22Rv1 (cell line): ENCODE data around the gene BFAR.

ENCODE experiments used
- ZFX ChIP-seq: fragments of 450-650 bp; IDR thresholded peaks from 2 replicates; pipeline ENCODE4 v1.6.1; 2017; ENCODE audit warnings: antibody characterized with exemption, borderline replicate concordance
- TF ChIP-seq, protein P1 (sequence below): fragments of 450-650 bp; IDR thresholded peaks from 2 replicates; pipeline ENCODE4 v1.5.1; 2017; ENCODE audit warnings: mild to moderate bottlenecking

DNA sequence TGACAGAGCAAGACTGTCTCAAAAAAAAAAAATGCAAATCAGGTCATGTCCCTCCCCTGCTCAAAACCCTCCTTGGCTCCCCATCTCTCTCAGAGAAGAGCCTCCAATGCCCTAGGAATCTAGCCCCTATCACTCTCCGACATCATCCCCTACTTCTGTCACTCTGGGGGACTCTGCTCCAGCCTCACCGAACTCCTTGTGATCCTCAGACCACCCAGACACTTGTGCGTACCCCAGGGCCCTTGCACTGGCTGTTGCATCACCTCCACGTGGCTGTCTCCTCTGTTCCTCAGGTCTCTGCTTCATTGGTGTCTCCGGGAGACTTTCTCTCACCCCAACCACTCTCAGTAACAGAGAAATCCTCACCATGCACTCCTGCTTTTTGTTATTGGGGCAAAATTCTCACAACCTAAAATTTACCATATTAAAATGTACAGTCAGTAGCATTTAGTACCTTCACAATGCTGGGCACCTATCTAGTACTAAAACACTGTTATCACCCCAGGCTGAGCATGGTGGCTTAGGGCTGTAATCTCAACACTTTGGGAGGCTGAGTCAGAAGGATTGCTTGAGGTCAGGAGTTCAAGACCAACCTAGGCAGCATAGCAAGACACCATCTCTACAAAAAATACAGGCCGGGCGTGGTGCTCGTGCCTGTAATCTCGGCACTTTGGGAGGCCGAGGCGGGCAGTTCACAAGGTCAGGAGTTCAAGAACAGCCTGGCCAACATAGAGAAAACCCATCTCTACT, 46.2 kb downstream of the BFAR start:
- TF ChIP-seq, protein P1, sequence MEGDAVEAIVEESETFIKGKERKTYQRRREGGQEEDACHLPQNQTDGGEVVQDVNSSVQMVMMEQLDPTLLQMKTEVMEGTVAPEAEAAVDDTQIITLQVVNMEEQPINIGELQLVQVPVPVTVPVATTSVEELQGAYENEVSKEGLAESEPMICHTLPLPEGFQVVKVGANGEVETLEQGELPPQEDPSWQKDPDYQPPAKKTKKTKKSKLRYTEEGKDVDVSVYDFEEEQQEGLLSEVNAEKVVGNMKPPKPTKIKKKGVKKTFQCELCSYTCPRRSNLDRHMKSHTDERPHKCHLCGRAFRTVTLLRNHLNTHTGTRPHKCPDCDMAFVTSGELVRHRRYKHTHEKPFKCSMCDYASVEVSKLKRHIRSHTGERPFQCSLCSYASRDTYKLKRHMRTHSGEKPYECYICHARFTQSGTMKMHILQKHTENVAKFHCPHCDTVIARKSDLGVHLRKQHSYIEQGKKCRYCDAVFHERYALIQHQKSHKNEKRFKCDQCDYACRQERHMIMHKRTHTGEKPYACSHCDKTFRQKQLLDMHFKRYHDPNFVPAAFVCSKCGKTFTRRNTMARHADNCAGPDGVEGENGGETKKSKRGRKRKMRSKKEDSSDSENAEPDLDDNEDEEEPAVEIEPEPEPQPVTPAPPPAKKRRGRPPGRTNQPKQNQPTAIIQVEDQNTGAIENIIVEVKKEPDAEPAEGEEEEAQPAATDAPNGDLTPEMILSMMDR, result no peak
- no peak for TF ChIP-seq ZFX
